ENCODE data around the gene IL6ST.
"Not testable (repeated sequence)": the region's sequence is repeated elsewhere in the genome, so short reads cannot be mapped to it uniquely, and the experiment has no call there.

Gene IL6ST

DNA sequence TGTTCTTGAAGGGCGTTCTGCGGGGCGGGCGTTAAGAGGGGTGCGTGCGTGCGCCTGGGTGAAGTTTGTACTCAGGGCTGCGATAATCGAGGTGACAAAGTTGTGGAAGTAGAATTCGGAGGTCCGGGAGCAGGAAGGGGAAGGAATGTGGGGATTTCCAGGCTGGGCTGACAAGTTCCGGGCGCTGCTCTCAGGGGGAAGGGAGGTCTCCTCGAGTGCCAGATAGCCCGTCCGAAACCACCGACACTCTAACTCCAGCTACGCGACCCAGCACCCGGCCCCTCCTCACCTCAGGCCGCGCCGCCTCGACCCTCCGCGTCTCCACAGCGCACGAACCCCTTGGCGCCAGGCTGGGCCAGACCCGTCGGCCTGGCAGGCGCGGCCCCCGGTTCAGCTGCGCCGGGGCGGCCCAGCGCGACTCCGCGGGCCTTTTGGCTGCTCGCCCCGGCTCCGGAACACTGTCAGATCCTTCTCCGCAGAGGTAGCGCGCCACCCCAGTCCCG, at the start of gene IL6ST:
Gene IL6ST (minus strand): TSS at position 469 of the 503 bp plus-strand sequence. CDS start 18,685 bp downstream, outside the sequence.
- Histone ChIP-seq H3K36me3 (peaks cover 0 to 7% (median 4%) of the 10 kb centered on the region in 11 experiments; a peak in 3 of 22 replicates), H3K4me2 (peak within 1 kb of the TSS; percentile 81 to 96 (median 87)), H4K20me1 (peaks cover 0 to 40% (median 21%) of the 10 kb centered on the region in 11 experiments; a peak in 15 of 22 replicates), H3K27me3 (no peaks in the 10 kb centered on the region), H3K9ac (peak within 1 kb of the TSS; percentile 86 to 97 (median 92)), H3K4me3 (peak within 1 kb of the TSS; percentile 74 to 91 (median 84)), H3K27ac (peak within 1 kb of the TSS; percentile 79 to 97 (median 89)), H3K9me3 (replicated peaks in 1 of 11) (no peaks in the 10 kb centered on the region; a peak in 1 of 22 replicates), H3K4me1 (peaks cover 26 to 61% (median 34%) of the 10 kb centered on the region in 10 experiments)
- TF ChIP-seq Cebpa-rat (IDR thresholded peaks at IDR 0.05), result no peak

DNA sequence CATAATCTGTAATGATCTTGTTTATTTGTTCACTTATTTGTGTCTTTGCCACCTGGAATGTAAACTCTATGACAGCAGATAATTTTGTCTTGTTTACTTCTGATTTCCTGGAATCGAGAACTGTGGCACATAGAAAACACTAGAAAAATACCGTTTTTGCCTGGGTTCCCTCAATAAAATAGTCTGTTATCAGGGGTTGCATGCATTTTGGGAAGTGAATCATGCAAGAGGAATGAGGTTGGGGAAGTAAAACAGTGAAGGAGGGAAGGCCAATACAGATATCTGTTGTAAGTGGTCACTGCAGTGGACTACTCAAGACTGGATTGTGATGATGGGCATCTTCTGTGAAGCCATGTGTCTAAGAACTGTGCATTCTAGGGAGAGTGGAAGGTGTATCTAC, 45.2 kb upstream of the IL6ST start:
- Histone ChIP-seq H3K9ac (no peak overlapping the region), H4K20me1 (no peaks in the 10 kb centered on the region), H3K4me3 (no peak overlapping the region), H3K27ac (peak overlapping the region in 3 of 11 experiments; percentile 4 to 44 (median 35); a peak in 4 of 22 replicates), H3K36me3 (no peaks in the 10 kb centered on the region), H3K4me1 (peaks cover 0 to 34% (median 10%) of the 10 kb centered on the region in 10 experiments; a peak in 10 of 20 replicates), H3K4me2 (peak overlapping the region in 5 of 11 experiments; percentile 18 to 68 (median 56); a peak in 10 of 22 replicates), H3K9me3 (replicated peaks in 1 of 11) (peaks cover 0 to 17% (median 5%) of the 10 kb centered on the region in 11 experiments; a peak in 9 of 22 replicates), H3K27me3 (no peaks in the 10 kb centered on the region)
- no peak for TF ChIP-seq Cebpa-rat (IDR thresholded peaks at IDR 0.05)

DNA sequence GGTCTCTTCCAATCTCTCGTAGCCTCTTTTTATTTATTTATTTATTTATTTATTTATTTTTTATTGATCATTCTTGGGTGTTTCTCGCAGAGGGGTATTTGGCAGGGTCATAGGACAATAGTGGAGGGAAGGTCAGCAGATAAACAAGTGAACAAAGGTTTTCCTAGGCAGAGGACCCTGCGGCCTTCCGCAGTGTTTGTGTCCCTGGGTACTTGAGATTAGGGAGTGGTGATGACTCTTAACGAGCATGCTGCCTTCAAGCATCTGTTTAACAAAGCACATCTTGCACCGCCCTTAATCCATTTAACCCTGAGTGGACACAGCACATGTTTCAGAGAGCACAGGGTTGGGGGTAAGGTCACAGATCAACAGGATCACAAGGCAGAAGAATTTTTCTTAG, 43.4 kb upstream of the IL6ST start:
- Histone ChIP-seq H3K4me1 (peaks cover 0 to 34% (median 10%) of the 10 kb centered on the region in 10 experiments; a peak in 10 of 20 replicates), H3K4me2 (peak overlapping the region in 1 of 11 experiments; percentile 84; a peak in 1 of 22 replicates), H3K9me3 (replicated peaks in 1 of 11) (peaks cover 0 to 17% (median 5%) of the 10 kb centered on the region in 11 experiments; a peak in 8 of 22 replicates)
- H3K9ac ChIP-seq, H3K27me3 ChIP-seq, H3K4me3 ChIP-seq, H3K27ac ChIP-seq, H4K20me1 ChIP-seq, H3K36me3 ChIP-seq: not testable (repeated sequence)

- Histone ChIP-seq H3K36me3 (no peaks in the 10 kb centered on the region), H3K9me3 (replicated peaks in 1 of 11) (peaks cover 0 to 17% (median 5%) of the 10 kb centered on the region in 11 experiments; a peak in 8 of 22 replicates), H3K27ac (peak overlapping the region in 2 of 11 experiments; percentile 8 to 35; a peak in 1 of 22 replicates)
These were observed 42.8 kb upstream of the IL6ST start for GRCh38 chr5:56037531-56038010.

DNA sequence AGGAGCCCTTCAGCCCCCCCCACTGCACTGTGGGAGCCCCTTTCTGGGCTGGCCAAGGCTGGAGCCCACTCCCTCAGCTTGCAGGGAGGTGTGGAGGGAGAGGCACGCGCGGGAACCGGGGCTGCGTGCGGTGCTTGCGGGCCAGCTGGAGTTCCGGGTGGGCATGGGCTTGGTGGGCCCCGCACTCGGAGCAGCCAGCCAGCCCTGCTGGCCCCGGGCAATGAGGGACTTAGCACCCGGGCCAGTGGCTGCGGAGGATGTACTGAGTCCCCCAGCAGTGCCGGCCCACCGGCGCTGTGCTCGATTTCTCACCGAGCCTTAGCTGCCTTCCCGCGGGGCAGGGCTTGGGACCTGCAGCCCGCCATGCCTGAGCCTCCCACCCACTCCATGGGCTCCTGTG, 40.6 kb upstream of the IL6ST start:
- H3K4me2 ChIP-seq, H3K27me3 ChIP-seq, H3K36me3 ChIP-seq, H3K9ac ChIP-seq, H3K4me3 ChIP-seq, H4K20me1 ChIP-seq, H3K27ac ChIP-seq: not testable (repeated sequence)
- Histone ChIP-seq H3K4me1 (peaks cover 0 to 27% (median 9%) of the 10 kb centered on the region in 10 experiments; a peak in 10 of 20 replicates), H3K9me3 (replicated peaks in 1 of 11) (peaks cover 0 to 17% (median 5%) of the 10 kb centered on the region in 11 experiments; a peak in 9 of 22 replicates)

More at GRCh38 chr5:56037531-56038010, 42.8 kb upstream of the IL6ST start:
- H3K9ac ChIP-seq, result peak overlapping the region in 2 of 11 experiments; percentile 4 to 9; a peak in 2 of 22 replicates
- peak overlapping the region in 3 of 11 experiments; percentile 32 to 84 (median 79); a peak in 6 of 22 replicates for H3K4me2 ChIP-seq
- H3K4me1 ChIP-seq, result peaks cover 0 to 34% (median 10%) of the 10 kb centered on the region in 10 experiments; a peak in 10 of 20 replicates
- no peaks in the 10 kb centered on the region for H3K27me3 ChIP-seq
- no peak for TF ChIP-seq Cebpa-rat (IDR thresholded peaks at IDR 0.05)
- H3K4me3 ChIP-seq, result no peak overlapping the region
- no peaks in the 10 kb centered on the region for H4K20me1 ChIP-seq

DNA sequence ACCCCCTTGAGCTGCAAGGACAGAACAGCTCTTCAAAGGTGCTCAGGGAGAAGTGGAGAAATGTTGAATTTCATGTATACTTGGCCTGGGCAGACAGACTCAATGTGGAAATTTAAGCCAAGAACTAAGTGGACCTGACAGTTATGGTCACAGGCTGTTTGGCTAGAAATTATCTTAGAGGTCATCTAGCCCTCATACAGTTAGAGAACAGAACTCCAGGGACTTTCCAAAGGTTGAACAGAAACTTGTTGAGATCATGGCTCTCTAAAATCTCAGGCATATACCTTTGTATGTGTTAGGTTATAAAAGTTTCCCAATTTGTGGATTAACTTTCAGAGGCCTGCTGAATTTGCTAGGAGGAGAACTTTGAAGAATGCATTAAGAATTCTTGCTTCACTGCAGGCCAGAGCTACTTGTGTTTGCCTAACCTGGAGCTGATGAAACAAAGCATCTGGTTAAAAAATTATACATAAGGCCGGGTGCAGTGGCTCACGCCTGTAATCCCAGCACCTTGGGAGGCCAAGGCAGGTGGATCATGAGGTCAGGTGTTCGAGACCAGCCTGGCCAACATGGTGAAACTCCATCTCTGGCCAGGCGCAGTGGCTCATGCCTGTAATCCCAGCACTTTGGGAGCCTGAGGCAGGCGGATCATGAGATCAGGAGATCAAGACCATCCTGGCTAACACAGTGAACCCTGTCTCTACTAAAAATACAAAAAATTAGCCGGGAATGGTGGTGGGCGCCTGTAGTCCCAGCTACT, 35.3 kb upstream of the IL6ST start:
- not testable (repeated sequence) for H3K27me3 ChIP-seq, H3K9ac ChIP-seq, H3K4me3 ChIP-seq, H4K20me1 ChIP-seq, H3K4me2 ChIP-seq, H3K27ac ChIP-seq, H3K36me3 ChIP-seq
- H3K9me3 ChIP-seq (replicated peaks in 1 of 11), result peaks cover 0 to 15% (median 0%) of the 10 kb centered on the region in 11 experiments; a peak in 5 of 22 replicates
- peaks cover 0 to 28% (median 7%) of the 10 kb centered on the region in 10 experiments; a peak in 10 of 20 replicates for H3K4me1 ChIP-seq

DNA sequence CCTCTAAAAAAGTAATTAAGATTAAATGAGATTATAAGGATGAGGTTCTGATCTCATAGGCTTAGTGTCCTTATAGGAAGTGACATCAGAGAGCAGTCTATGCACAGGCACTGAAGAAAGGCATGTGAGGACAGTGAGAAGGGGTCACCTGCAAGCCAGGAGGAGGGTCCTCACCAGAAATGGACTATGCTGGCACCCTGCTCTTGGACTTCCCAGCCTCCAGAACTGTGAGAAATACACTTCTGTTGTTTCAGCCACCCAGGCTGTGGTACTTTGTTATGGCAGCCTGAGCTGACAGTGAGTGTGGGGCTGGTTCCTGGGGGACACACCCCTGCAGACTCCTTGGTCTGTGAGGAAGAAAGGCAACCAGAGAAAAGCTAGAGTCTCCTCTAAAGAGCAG, 34.7 kb upstream of the IL6ST start:
- Histone ChIP-seq H3K4me1 (peaks cover 0 to 29% (median 7%) of the 10 kb centered on the region in 10 experiments; a peak in 10 of 20 replicates), H3K4me2 (no peak overlapping the region), H3K27ac (no peak overlapping the region; a peak in 1 of 22 replicates), H3K9me3 (replicated peaks in 1 of 11) (peaks cover 0 to 15% (median 0%) of the 10 kb centered on the region in 11 experiments; a peak in 5 of 22 replicates), H3K36me3 (no peaks in the 10 kb centered on the region), H3K27me3 (no peaks in the 10 kb centered on the region), H3K9ac (no peak overlapping the region), H3K4me3 (no peak overlapping the region), H4K20me1 (no peaks in the 10 kb centered on the region)
- no peak for TF ChIP-seq Cebpa-rat (IDR thresholded peaks at IDR 0.05)

DNA sequence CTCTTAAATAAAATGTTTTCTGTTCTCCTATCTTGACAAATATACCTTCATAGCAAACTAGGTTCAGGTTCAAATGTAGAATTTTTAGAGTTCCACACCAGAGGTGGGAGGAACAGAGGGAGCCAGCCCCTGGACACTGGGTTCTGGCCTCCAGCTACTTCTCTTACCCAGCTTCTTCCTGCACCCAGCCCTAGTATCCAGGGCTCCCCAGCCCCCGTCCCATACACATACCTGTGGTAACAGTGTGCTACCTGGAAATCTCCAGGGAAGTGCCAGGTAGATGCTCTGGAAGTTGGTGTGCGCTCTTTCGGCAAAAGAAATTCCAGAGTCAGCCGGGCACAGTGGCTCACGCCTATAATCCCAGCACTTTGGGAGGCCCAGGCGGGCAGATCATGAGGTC, 33.9 kb upstream of the IL6ST start:
- no peaks in the 10 kb centered on the region for H3K36me3 ChIP-seq
- H3K9me3 ChIP-seq (replicated peaks in 1 of 11), result peaks cover 0 to 15% (median 0%) of the 10 kb centered on the region in 11 experiments; a peak in 5 of 22 replicates
- H3K27me3 ChIP-seq, result no peaks in the 10 kb centered on the region
- no peak overlapping the region for H3K4me2 ChIP-seq
- no peak overlapping the region for H3K27ac ChIP-seq
- no peak overlapping the region for H3K9ac ChIP-seq
- H4K20me1 ChIP-seq, result no peaks in the 10 kb centered on the region
- no peak overlapping the region for H3K4me3 ChIP-seq
- TF ChIP-seq Cebpa-rat (IDR thresholded peaks at IDR 0.05), result no peak
- peaks cover 0 to 35% (median 7%) of the 10 kb centered on the region in 10 experiments; a peak in 10 of 20 replicates for H3K4me1 ChIP-seq

- peak overlapping the region in 5 of 11 experiments; percentile 28 to 69 (median 49); a peak in 9 of 22 replicates for H3K27ac ChIP-seq
These were observed 32.1 kb upstream of the IL6ST start for GRCh38 chr5:56026863-56027300.

More at GRCh38 chr5:56026863-56027300, 32.1 kb upstream of the IL6ST start:
- Histone ChIP-seq H3K27me3 (no peaks in the 10 kb centered on the region), H4K20me1 (no peaks in the 10 kb centered on the region), H3K4me2 (peak overlapping the region in 6 of 11 experiments; percentile 2 to 57 (median 33); a peak in 9 of 22 replicates), H3K4me1 (peaks cover 0 to 54% (median 7%) of the 10 kb centered on the region in 10 experiments; a peak in 10 of 20 replicates), H3K9me3 (replicated peaks in 1 of 11) (peaks cover 0 to 15% (median 0%) of the 10 kb centered on the region in 11 experiments; a peak in 5 of 22 replicates), H3K4me3 (no peak overlapping the region), H3K9ac (peak overlapping the region in 1 of 11 experiments; percentile 15; a peak in 2 of 22 replicates), H3K36me3 (no peaks in the 10 kb centered on the region)
- peak in 2 of 11 experiments; percentile 19 to 43; a peak in 1 of 22 replicates for TF ChIP-seq Cebpa-rat (IDR thresholded peaks at IDR 0.05)
